GM19324 (cell line): Measurements from ENCODE around the gene TINAGL1.

Experiments used
- ATAC-seq: cut with Tn5 transposase; IDR thresholded peaks from one replicate; pipeline ENCODE4 v1.9.1; 2021; ENCODE audit warnings: mild to moderate bottlenecking, moderate library complexity; ENCODE audit not compliant: unreplicated experiment, low FRiP score

The TINAGL1 gene

DNA sequence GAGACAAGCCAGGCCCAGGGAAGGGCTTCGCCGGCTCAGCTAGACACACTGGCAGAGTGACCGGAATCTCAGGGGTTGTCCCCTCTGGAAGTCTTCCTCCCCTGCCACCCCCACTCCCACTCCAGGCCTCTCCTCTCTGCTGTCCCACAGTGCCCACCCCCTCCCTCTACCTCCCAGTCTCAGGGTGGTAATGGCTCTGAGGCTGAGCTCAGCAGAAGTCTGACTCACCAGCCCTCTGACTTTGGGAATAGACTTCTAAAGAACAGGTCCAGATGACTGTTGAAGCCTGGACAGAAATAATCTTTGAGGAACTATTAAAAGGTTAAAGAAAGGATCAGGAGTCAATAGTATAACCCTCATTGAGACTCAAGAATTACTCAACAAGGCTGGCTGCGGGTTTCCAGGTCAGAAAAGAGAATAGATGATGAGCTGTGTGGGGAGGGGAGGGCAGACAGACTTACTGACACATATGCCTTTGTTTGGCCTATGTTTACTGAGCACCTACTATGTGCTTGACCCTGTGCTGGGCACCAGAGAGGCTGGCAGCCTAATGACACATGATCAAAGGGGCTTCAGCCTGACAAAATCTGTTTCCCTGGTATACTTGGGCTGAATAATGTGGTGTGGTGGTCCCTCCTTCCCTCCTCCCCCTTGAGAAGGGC is 49.4 kb downstream of the TINAGL1 start:
- ATAC-seq, result no peak

DNA sequence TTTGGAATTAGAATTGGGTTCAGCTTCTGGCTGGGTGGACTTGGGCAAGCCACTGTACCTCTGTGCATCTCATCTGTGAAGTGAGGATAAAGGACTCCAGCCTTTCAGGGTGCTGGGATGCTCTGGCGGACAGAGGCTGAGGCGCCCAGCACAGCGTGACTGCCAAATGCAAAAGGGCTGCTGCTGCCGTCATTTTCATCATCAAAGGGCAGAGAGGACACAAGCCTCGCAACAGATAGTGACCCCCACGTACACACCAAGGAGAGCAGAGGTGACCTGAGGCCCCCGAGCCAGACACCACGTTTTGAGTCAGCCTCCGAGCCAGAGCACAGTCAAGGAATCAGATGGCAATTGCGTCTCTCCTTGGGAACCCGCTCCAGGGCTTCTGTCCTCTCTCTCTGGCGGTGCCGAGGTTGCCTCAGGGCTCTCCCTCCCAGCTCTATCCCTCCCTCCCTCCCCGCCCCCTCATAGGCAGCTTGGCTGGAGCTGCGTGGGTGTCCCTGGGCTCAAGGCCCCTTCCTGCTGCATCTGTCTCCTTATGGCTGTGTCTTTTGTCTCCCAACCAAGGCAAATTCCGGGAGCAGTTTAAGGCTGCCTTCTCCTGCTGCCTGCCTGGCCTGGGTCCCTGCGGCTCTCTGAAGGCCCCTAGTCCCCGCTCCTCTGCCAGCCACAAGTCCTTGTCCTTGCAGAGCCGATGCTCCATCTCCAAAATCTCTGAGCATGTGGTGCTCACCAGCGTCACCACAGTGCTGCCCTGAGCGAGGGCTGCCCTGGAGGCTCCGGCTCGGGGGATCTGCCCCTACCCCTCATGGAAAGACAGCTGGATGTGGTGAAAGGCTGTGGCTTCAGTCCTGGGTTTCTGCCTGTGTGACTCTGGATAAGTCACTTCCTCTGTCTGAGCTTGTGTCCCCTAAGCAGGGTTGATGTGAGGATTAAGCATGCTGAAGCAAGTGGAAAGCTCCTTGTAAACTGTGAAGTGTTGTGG is 50.2 kb downstream of the TINAGL1 start:
- no peak for ATAC-seq

DNA sequence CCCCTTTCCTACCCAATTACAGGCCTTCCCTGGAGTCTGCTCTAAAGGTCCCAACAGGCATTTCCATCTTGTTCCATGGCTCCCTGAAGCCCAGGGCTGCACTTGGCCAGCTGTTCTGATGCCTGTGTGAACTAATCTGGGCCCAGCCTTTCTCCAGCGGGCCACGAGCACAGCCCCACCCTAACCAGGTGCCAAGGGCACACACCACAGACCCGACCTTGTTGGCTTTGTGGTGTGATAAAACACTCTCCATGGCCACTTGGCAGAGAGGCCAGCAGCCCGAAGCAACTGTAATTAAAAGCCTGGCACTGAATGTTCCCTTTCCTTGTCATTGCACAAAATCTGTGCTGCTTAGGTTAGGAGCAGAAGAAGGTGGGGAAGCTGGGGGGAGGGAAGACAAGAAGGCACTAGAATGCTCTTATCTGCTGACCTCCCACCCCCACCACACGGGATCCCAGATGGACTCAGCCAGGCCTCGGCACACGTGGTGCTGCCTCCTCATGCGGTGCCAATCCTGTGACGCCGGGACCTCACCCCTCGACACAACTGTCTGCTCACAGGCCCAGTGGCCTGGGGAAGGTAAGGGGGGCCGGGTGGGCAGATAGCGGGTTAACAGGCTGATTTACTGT is 51.1 kb downstream of the TINAGL1 start:
- no peak for ATAC-seq

DNA sequence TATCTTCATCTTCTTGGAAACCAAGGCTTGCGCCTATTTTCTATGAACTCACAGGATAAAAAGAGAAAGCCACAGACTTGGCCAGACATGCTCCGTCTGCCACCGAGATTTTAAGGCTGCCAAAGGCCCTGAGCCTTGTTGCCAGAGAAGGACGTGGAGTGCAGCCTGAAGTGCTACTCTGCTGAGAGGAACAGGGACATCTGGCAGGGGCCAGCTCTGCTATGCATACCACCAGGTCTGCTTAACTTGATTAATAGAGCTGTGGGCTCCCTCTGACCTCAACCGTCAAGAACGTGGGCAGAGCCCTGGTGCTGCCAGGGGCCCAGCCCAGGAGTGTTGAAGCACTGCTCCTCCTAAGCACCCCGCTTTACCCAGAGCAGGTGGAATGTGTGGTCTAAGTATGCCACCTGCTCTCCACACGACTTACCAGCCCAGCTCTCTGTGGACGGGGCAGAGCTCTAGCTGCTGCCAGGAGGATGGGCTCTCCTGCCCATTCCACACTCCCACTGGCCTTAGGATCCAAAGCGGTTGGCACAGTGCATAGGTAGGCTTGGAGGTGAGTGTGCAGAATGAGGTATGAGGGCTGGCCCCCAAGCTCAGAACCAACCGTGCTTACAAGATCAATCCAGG is 51.7 kb downstream of the TINAGL1 start:
- no peak for ATAC-seq

DNA sequence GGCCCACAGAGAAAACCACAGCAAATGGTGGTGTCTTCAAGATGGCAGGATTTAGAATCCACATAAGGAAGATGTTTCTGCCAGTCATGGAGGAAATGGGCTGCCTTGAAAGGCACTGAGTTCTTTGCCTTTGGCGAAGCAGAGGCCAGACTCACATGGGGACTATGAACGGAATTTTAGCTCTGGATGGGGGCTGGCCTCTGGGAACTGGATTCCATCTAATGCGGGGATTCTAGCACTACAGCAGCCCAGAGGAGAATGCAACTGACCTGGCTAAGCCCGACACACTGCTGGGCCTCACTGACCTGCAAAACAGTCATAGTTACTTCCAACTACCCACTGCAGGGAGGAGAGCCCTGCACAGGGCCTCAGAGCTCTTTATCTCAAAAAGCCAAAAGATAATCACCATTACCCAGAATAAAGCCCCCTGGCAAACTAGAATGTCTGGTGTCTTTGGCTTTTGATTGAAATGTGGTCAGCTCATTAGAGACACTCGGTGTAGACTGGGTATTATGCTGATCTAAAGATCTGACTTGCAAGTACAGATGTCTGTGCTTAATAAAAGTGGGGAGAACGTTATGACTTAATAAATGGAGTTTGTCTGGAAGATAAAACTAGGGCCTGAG is 52.7 kb downstream of the TINAGL1 start:
- ATAC-seq, result no peak

DNA sequence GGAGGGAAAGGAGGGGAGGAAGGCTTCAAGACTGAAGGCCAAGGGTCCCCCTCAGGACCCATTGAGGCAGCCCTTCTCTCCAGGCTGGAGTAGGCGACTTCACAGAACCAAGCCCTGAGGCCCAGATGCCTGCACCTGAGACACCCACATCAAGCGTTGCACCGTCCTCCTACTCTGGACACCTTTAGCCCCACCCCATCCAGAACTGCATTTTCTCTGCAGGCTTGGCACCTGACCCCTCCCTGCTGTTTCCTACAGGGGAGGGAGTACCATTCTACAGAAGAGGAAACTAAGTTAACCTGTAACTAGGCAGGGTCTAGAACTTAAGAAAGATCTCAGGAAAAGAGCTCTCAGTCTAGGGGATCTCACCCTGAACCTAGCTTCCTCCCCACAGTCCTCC is 56.3 kb downstream of the TINAGL1 start:
- ATAC-seq, result no peak

DNA sequence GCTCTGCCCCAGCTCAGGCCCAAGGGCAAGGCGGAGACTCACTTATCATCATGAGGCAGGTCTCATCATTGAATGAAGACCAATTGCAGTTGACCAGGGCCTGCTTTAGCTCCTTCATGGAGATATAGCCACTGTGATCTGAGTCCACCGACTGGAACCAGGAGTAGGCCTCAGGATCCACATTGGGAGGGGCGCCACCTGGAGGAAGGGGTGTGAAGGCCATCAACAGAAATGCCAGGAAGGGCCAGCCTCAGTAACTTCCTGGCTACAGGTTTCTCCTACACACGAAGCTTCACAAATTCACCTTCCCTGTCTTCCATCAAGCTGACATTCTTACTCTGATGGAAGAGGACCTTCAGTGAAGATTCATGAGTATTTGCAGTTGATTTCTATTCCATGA is 56.8 kb downstream of the TINAGL1 start:
- ATAC-seq, result no peak
